GM21786 (cell line): ENCODE data around the gene ZNF511.

Experiments used
- ATAC-seq: cut with Tn5 transposase; IDR thresholded peaks from one replicate; pipeline ENCODE4 v1.9.1; 2021; ENCODE audit not compliant: unreplicated experiment

The ZNF511 gene

DNA sequence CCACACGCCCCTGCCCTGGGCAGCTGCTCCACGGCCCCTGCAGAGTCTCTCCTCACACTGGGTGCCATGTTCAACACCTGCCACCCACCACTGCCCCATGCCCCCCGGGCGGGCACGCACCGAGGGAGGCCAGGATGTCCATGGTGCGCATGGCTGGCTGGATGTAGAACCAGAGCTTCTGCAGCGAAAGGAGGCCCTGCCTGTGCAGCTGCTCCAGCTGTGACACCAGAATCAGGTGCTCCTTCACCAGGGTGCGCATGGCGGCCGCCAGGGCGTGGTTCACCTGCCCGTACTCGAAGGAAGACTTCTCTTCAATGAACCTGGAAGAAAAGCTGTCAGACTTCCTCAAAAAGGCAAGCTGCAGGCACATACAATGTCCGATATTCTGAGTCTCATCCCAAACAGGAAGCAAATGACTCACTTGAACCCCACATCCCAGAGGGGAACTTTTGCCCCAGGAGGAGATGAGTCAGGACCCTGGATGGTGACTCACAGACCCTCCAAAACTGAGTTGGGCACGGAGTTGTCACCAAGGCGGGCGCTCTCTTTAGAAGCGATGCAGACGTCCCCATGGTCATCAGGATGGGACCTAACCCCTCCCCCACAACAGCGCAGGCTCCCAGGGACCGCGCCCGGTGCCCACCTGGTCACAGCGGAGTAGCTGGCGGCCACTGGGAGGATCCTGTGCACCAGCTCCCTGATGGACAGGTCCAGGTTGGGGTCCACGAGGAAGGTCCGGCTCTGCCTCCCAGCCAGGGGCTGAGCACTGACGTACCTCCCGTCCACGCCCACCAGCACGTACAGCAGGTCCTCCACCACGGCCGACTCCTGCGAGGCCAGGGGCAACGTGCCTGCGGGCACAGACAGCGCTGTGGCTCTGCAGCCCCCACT lies 15.6 kb upstream of the ZNF511 start:
- ATAC-seq: no peak

DNA sequence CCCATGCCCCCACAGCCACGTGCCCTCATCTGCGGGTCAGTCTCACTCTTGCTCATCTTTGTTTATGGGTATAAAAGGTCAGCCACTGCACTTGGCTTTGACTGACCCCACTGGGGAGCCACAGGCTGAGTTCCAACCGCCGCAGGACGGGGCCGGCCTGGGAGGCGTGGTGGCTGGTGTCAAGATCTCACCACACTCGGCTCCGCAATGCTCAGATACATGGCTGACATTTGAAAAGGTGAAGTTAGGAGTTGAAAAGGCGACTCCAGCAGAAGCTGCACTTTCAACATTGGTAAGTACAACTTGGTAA lies 14.9 kb upstream of the ZNF511 start:
- no peak for ATAC-seq

DNA sequence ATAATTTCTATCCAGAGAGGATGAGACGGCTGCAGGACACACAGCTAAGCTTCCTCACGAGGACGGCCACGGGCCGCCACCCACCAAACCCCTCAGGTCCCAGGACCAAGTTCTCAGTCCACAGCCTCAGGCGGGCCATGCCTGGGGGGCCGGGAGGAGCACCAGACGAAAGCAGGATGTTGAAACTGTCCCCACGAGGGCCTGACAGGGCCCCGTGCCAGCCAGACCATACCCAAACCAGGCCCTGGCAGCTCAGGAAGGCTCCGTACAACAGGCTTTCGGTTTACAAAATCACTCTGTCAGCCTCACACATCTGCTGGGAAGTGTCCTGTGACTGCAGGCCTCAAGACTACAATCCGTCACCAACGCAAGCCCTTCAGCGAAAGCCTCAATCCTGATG lies 14.5 kb upstream of the ZNF511 start:
- ATAC-seq: no peak

- no peak for ATAC-seq
Measured at GRCh38 chr10:133295426-133296320, 13.0 kb upstream of the ZNF511 start.

DNA sequence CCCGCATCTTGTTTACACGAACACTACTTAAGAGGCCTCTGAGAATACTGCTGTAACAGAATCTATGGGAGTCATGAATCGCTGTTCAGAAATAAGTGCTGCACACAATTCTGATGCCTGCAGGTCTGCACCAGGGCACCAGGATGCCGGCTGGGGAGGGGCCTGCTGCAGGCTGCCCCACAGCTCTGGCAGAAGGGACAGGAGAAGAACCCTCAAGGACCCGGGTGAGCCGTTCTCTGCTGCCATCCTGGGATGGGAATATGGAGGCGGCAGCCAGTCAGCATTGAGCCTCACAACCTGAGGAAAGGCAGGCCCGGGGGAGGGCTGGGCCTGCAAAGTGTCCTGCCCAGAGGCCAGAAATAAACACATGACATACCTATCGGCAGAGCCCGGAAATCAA lies 11.2 kb upstream of the ZNF511 start:
- no peak for ATAC-seq

DNA sequence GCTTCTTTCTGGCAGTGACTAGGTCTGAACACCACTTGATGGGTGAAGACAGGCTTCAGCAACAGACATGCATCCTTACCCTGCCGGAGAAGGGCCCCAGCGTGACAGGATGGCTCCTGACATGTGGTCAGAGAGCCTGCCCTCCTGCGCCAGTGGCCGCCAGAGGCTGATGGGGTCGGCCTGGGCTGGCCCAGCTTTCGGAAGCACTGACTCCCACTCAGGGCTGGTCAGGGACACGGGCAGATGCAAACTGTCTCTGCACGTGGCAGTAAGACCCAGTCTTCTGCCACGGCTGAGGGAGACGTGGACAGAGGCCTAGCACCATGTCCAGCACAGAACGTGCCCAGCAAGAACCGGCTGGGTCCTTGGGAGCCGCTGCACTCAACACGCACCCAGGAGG lies 10.2 kb upstream of the ZNF511 start:
- no peak for ATAC-seq

DNA sequence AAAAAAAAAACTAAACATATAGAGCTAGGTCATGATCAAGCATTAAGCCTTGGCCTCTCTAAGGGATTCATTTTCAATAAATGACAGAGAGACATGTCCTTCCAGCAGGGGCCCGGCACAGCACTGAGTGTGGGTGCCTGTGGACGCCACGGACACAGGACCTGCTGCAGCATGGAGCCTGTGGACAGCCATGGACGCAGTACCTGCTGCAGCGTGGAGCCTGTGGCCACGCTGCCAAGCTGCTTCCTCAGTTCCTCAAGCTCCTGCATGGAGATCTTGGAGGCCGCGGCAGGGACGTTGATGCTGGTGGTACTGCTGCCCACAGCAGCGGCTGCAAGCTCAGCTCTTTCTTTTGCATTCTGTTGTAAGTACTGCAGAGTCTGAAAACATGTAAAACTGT lies 9.5 kb upstream of the ZNF511 start:
- no peak for ATAC-seq

DNA sequence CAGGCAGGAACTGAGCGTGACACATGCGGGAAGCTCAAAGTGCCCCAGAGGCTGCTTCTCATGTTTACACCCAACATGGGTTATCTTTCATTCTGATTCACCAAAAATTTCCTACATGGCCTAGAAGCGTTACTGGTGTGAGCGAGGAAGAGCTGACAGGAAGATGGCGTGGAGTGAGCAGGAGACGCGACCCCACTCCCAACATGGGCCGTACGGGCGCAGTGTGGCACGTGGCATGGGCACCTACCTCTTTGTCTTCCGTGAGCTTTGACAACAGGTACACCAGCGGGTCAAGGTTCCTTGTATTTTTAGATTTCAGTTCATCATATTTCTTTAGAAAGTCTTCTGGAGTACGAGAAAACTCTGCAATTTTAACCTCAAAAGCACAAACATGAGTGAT lies 9.0 kb upstream of the ZNF511 start:
- ATAC-seq: no peak

- no peak for ATAC-seq
Measured at GRCh38 chr10:133302230-133302629, 6.5 kb upstream of the ZNF511 start.

DNA sequence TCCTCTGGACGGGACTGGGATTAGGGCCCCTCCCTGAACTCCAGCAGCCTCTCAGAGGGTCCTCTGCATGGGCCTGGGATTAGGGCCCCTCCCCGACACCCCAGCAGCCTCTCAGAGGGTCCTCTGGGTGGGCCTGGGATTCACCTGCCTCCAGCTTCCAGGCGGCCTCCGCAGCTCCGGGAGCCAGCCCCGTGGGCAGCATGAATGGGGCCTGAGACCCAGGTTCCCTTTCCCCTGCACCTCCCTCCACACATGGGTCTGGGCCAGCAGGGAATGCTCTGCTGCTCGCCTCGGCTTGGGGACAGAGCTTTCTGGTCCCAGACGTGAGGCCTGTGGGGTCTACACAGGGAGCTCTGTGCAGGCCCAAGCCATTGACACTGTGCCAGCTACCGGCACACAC lies 5.5 kb upstream of the ZNF511 start:
- no peak for ATAC-seq

DNA sequence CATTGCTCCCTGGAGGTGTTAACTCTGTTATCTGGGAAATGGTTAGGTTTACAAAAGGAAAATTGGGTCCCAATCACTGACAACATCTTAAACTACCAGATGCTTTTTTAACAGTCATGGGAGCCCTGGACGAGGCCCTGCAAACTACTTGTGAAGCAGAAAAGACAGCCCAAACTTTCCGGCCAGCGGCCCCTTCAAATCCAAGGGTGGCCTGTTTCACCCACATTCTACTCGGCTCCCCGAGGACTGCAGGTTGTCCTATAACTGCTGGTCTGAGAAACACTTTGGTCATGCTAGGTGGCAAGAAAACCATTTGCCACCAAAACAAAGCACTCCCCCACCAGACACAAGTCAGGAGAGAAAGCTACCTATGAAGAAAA lies 2.6 kb upstream of the ZNF511 start:
- no peak for ATAC-seq

DNA sequence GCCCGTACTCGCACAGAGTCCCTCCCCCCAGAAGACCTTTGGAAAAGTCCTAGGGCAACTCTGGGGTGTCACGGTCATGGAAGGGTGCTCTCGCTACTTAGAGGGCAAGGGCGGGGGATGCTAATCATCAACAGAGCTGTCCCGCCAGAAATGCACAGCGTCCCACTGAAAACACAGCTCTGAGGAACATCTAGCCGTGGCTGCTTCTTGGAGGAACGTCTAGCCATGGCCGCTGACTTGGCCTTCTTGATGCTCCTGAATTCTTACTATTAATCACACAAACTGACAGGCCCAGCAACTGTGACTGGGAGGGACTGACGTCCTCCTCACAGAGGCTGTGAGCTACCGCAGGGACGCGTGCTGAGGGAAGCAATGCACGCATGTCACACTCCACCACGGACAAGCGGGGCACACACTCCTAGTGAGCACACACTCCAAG lies 1.8 kb upstream of the ZNF511 start:
- ATAC-seq: no peak

DNA sequence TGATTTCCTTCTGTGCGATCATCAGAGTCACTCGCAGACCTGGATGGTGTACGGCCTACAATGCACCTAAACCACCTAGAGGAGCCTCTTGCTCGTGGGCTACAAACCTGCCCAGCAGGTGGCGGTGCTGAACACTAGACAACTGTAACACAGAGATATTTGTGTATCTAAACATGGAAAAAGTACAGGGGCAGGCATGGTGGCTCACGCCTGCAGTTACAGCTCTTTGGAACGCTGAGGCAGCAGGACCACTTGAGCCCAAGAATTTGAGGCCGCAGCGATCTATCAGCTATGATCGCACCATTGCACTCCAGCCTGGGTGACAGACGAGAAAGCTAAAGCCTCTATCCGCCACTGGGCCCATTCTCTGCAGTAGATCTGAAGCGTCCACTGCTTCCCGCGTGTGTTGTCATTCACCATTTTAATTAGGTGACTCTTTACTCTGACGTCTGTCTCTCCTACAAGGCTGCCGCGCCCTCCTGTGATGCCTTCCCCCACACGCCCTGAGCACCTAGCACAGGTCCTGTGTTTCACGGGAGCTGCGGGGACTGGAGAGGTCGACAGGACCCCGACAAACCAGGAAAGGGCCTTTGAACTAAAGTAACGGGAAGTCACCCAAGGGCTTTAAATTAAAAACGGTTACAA lies 816 bp upstream of the ZNF511 start:
- ATAC-seq: peak; percentile 40

DNA sequence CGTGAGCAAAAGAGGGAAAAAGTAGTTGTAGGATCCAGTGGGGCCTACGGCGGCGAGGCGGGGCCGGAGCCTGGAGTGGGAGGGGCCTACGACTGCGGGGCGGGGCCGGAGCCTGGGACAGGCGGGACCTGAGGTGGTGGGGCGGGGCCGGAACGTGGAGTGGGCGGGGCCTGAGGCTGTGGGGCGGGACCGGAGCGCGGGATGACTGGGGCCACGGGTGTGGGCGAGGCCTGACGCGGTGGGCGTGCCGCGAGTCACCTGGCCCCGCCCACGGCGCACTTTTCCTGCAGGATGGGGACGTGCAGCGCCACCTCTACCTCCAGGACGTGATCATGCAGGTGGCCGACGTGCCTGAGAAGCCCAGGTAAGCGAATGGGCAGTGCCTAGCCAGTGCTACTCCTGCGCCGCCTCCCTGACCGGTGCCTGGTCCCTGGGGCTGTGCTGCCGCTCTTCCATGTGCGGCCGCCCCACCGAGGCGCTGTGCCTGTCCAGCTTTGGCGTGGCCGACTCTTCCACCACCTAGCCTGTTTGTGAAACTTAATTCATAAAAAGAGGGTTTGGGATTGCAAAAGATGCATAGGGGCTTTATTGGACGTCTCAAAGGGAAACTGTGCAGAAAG lies 496 bp downstream of the ZNF511 start:
- ATAC-seq: peak; percentile 60

DNA sequence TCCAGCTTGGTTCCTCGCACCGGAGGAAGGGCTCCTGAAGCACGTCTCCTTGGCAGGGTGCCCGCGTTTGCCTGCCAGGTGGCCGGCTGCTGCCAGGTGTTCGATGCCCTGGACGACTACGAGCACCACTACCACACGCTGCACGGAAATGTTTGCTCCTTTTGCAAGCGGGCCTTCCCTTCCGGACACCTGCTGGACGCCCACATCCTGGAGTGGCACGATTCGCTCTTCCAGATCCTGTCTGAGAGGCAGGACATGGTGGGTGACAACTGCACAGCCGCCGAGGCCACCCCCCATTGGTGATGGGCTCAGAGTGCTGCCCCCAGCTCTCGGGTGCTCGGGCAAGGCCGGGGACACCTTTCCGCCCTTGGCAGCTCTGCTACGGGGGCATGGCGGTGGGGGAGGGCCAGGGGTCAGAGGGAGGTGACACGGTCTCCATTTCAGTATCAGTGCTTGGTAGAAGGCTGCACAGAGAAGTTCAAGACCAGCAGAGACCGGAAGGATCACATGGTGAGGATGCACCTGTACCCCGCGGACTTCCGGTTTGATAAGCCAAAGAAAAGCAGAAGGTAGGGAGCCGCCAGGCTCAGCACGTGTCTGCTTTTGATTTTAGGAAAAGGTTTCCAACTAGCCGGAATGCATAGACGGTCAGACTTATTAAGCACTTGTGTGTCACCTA lies 1.1 kb downstream of the ZNF511 start:
- ATAC-seq: no peak

GRCh38 chr10:133310399-133310755 lies 1.7 kb downstream of the ZNF511 start:
- no peak for ATAC-seq

DNA sequence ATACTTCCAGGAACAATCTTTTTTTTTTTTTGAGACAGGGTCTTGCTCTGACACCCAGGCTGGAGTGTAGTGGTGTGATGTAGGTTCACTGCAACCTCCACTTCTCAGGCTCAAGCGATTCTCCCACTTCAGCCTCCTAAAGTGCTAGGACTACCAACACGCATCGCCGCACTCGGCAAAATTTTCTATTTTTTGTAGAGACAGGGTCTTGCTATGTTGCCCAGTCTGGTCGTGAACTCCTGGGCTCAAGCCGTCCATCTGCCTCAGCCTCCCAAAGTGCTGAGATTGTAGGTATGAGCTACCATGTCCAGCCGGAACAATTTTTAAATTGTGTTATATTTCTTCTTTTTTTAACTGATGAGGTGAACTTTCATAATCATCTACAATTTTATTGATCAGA lies 2.1 kb downstream of the ZNF511 start:
- no peak for ATAC-seq

GRCh38 chr10:133311570-133311969 lies 2.9 kb downstream of the ZNF511 start:
- ATAC-seq: no peak

GRCh38 chr10:133312016-133312768 lies 3.5 kb downstream of the ZNF511 start:
- no peak for ATAC-seq

GRCh38 chr10:133312769-133313145 lies 4.0 kb downstream of the ZNF511 start:
- ATAC-seq: no peak
